Osteocyte (in vitro differentiated cells): ENCODE measurements around the gene TAAR2. TPM values are rescaled to one million over a fixed set of nuclear protein-coding genes. Genes with fewer than 3 reads are reported as not detected.

Source experiments
- DNase-seq: peaks from one replicate; pipeline ENCODE4 v3.0.0; 2021; ENCODE audit warnings: mixed read lengths; ENCODE audit not compliant: unreplicated experiment; ENCODE audit errors: extremely low spot score
- H3K27ac Mint-ChIP-seq: one replicate; pipeline ENCODE4 v1.8.0; 2021; ENCODE audit warnings: mild to moderate bottlenecking, mixed read lengths; ENCODE audit not compliant: unreplicated experiment
- H3K27me3 Mint-ChIP-seq: one replicate; pipeline ENCODE4 v1.8.0; 2021; ENCODE audit warnings: mixed read lengths; ENCODE audit not compliant: unreplicated experiment
- H3K36me3 Mint-ChIP-seq: one replicate; pipeline ENCODE4 v1.8.0; 2021; ENCODE audit warnings: mixed read lengths; ENCODE audit not compliant: unreplicated experiment
- H3K4me1 Mint-ChIP-seq: one replicate; pipeline ENCODE4 v1.8.0; 2021; ENCODE audit warnings: mixed read lengths; ENCODE audit not compliant: unreplicated experiment
- H3K4me3 Mint-ChIP-seq: one replicate; pipeline ENCODE4 v1.8.0; 2021; ENCODE audit warnings: mild to moderate bottlenecking, moderate library complexity, mixed read lengths; ENCODE audit not compliant: unreplicated experiment
- H3K9me3 Mint-ChIP-seq: one replicate; pipeline ENCODE4 v1.8.0; 2021; ENCODE audit warnings: mixed read lengths; ENCODE audit not compliant: unreplicated experiment
- CTCF ChIP-seq: fragments of 200-600 bp; sonication (generic); IDR thresholded peaks from 2 replicates; pipeline ENCODE4 v1.5.0; 2021; ENCODE audit warnings: antibody characterized with exemption, mild to moderate bottlenecking, moderate library complexity
- total RNA-seq: library from RNA; stranded (reverse); gene quantifications from 2 replicates; pipeline ENCODE4 v1.2.1, GENCODE V29; 2021

Gene TAAR2
- total RNA-seq, 1 donor from 2014 or later, result not detected

DNA sequence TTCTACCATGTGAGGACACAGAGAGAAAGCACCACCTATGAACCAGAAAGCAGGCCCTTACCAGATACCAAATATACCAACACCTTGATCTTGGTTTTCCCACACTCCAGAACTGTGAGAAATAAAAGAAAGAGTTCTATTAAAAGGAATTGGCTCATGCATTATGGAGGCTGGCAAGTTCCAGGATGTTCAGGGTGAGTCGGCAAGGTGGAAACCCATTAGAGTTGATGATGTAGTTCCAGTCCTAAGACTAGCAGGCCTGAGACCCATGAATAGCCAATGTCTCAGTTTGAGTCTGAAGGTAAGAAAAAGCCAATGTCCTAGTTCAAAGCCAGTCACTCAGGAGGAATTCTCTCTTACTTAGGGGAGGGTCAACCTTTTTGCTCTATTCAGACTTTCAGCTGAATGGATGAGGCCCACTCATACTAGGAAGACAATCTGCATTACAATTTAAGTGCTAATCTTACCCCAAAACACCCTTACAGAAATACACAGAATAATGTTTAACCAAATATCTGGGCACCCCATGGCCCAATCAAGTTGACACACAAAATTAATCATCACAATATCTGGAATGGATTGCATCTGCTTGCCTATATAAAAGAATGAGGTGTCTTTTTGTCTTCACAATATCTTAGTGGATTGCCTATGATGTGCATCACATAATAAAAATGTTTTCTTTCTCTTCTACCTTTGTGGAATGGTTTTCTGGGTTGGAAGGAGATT, 40.4 kb upstream of the TAAR2 start:
- H3K4me1 Mint-ChIP-seq, result no peaks in the 10 kb centered on the region
- no peak overlapping the region for H3K27ac Mint-ChIP-seq
- TF ChIP-seq CTCF, result no peak
- DNase-seq, result no peak
- no peak overlapping the region for H3K4me3 Mint-ChIP-seq
- H3K36me3 Mint-ChIP-seq, result no peaks in the 10 kb centered on the region
- H3K27me3 Mint-ChIP-seq, result peaks cover 13% of the 10 kb centered on the region
- no peaks in the 10 kb centered on the region for H3K9me3 Mint-ChIP-seq

DNA sequence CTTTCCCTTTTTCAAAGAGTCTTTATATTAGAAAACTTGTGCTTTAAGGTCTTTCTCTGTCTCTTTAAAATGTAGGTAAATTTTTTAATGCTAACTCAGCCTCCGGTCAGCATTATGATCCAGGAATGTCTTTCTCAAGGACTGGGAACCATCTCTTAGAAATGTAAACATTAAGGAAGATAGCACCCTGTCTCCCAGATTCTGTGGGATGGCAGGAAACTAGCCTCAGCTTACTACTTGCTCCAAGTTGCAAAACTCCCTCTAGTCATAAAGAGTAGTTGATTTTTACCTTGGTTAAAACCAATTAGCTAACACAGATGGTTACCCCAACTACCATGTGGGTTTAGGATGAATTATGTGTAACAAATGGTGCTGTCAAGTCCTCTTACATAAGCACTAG, 39.6 kb upstream of the TAAR2 start:
- Mint-ChIP-seq H3K4me3 (no peak overlapping the region), H3K36me3 (no peaks in the 10 kb centered on the region), H3K9me3 (no peaks in the 10 kb centered on the region), H3K27ac (no peak overlapping the region), H3K27me3 (peaks cover 15% of the 10 kb centered on the region), H3K4me1 (no peaks in the 10 kb centered on the region)
- no peak for DNase-seq
- no peak for TF ChIP-seq CTCF

DNA sequence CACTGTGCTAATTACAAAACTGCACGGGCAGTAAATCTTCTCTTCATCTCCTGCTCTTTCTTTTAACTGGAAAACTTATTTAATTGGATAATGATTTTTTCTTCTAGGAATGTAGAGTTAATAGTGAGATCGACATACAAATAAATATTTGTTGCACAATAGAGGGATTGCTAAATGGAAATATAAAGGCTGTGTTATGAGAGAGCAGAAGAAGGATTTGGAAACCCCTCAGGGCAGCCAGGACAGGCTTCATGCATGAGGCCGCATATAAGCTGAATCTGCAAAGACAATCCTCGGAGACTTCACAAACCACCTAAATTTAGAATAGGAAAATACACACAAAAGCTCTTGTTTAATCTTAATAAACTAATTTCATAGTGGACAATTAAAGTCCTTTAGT, 37.8 kb upstream of the TAAR2 start:
- no peaks in the 10 kb centered on the region for H3K4me1 Mint-ChIP-seq
- no peak for TF ChIP-seq CTCF
- no peak for DNase-seq
- H3K36me3 Mint-ChIP-seq, result no peaks in the 10 kb centered on the region
- H3K4me3 Mint-ChIP-seq, result no peak overlapping the region
- no peak overlapping the region for H3K27ac Mint-ChIP-seq
- no peaks in the 10 kb centered on the region for H3K9me3 Mint-ChIP-seq
- peaks cover 11% of the 10 kb centered on the region for H3K27me3 Mint-ChIP-seq

GRCh38 chr6:132659082-132659481, 35.0 kb upstream of the TAAR2 start, which contains the start of gene TAAR1:
TSS of gene TAAR1 (minus strand) at chr6:132659182. CDS start at chr6:132646003, 13,179 bp downstream.
- no peak for DNase-seq
- TF ChIP-seq CTCF, result no peak
- Mint-ChIP-seq H3K4me1 (no peaks in the 10 kb centered on the region), H3K36me3 (no peaks in the 10 kb centered on the region), H3K4me3 (no peak within 1 kb of the TSS), H3K27me3 (peaks cover 24% of the 10 kb centered on the region), H3K27ac (no peak within 1 kb of the TSS), H3K9me3 (no peaks in the 10 kb centered on the region)

GRCh38 chr6:132651062-132651461, 27.0 kb upstream of the TAAR2 start:
- TF ChIP-seq CTCF, result no peak
- H3K27me3 Mint-ChIP-seq, result peaks cover 29% of the 10 kb centered on the region
- no peak overlapping the region for H3K4me3 Mint-ChIP-seq
- DNase-seq, result no peak
- H3K9me3 Mint-ChIP-seq, result no peaks in the 10 kb centered on the region
- no peaks in the 10 kb centered on the region for H3K36me3 Mint-ChIP-seq
- peaks cover 6% of the 10 kb centered on the region for H3K4me1 Mint-ChIP-seq
- H3K27ac Mint-ChIP-seq, result no peak overlapping the region
